GM12891 (cell line): ENCODE results near the gene KRTAP10-8.

Experiments used
- PAX5 ChIP-seq: IDR thresholded peaks from 2 replicates; pipeline ENCODE4 v1.6.1; 2011; ENCODE audit warnings: low read length, moderate library complexity, mild to moderate bottlenecking; ENCODE audit not compliant: insufficient read depth, severe bottlenecking
- POLR2A ChIP-seq: IDR thresholded peaks from 2 replicates; pipeline ENCODE4 v1.6.1; 2011; ENCODE audit warnings: low read depth, low read length, control low read depth
- POLR2AphosphoS5 ChIP-seq: IDR thresholded peaks from 2 replicates; pipeline ENCODE4 v1.6.1; 2011; ENCODE audit warnings: low read depth, low read length, control low read depth
- SPI1 ChIP-seq: IDR thresholded peaks from 2 replicates; pipeline ENCODE4 v1.6.1; 2011; ENCODE audit warnings: low read depth, low read length, control low read depth
- TAF1 ChIP-seq: IDR thresholded peaks from 2 replicates; pipeline ENCODE4 v1.6.1; 2011; ENCODE audit warnings: low read depth, low read length, control low read depth

GRCh38 chr21:44602463-44602850 lies 9.4 kb upstream of the KRTAP10-8 start:
- TF ChIP-seq POLR2A (no peak), POLR2AphosphoS5 (no peak), SPI1 (no peak), TAF1 (no peak), PAX5 (no peak)
